GM18526 (cell line): ENCODE results near the gene PRDM16.

Experiments used
- POLR2A ChIP-seq: IDR thresholded peaks from 3 replicates; pipeline ENCODE4 v1.6.1; 2011; ENCODE audit not compliant: insufficient read length; ENCODE audit errors: extremely low read depth

The PRDM16 gene

GRCh38 chr1:3345792-3346191 is 276.8 kb downstream of the PRDM16 start:
- no peak for TF ChIP-seq POLR2A

- no peak for TF ChIP-seq POLR2A
These were observed 277.5 kb downstream of the PRDM16 start for GRCh38 chr1:3346478-3346877.

- TF ChIP-seq POLR2A = no peak
These were observed 278.4 kb downstream of the PRDM16 start for GRCh38 chr1:3347257-3348020.

GRCh38 chr1:3348196-3348865 is 279.3 kb downstream of the PRDM16 start:
- no peak for TF ChIP-seq POLR2A

GRCh38 chr1:3349161-3349967 is 280.4 kb downstream of the PRDM16 start:
- no peak for TF ChIP-seq POLR2A

GRCh38 chr1:3349968-3350299 is 280.9 kb downstream of the PRDM16 start:
- TF ChIP-seq POLR2A = no peak

- no peak for TF ChIP-seq POLR2A
These were observed 281.7 kb downstream of the PRDM16 start for GRCh38 chr1:3350506-3351261.

GRCh38 chr1:3351449-3352298 is 282.7 kb downstream of the PRDM16 start:
- TF ChIP-seq POLR2A = no peak

- no peak for TF ChIP-seq POLR2A
These were observed 283.4 kb downstream of the PRDM16 start for GRCh38 chr1:3352299-3352951.

GRCh38 chr1:3352952-3353331 is 283.9 kb downstream of the PRDM16 start:
- no peak for TF ChIP-seq POLR2A

GRCh38 chr1:3353876-3354275 is 284.9 kb downstream of the PRDM16 start:
- TF ChIP-seq POLR2A = no peak

GRCh38 chr1:3355089-3355488 is 286.1 kb downstream of the PRDM16 start:
- no peak for TF ChIP-seq POLR2A

GRCh38 chr1:3355894-3356826 is 287.2 kb downstream of the PRDM16 start:
- TF ChIP-seq POLR2A = no peak
